Panc1 (cell line): ENCODE measurements around the gene DROSHA. TPM values are rescaled to one million over a fixed set of nuclear protein-coding genes. Genes with fewer than 3 reads are reported as not detected.

Experiments
- ATAC-seq: fragments of 200-7000 bp; cut with Tn5 transposase; 2 replicates; pipeline ENCODE4 v1.9.1; 2020; ENCODE audit warnings: mild to moderate bottlenecking, moderate library complexity
- BruUV-seq: library from RNA; stranded (reverse); fragments of 400-500 nt; replicated peaks from 2 replicates; lab custom pipeline; 2021; lab: Mats Ljungman, UMichigan
- CTCF ChIA-PET: fragments of 300-600 bp; sonication (Branson Sonifier 250); formaldehyde crosslinking; loops from one replicate; lab custom pipeline; 2022; ENCODE audit warnings: antibody characterized with exemption; lab: Charles Lee
- POLR2A ChIA-PET: fragments of 300-600 bp; sonication (Branson Sonifier 250); formaldehyde crosslinking; loops from one replicate; lab custom pipeline; 2022; ENCODE audit warnings: antibody characterized with exemption; lab: Charles Lee
- DNase-seq: peaks from one replicate; pipeline ENCODE4 v3.0.0-alpha.2; 2010; ENCODE audit warnings: low read depth, low spot score
- H3K27ac ChIP-seq: 2 replicates; pipeline ENCODE4 v1.5.1; 2011; ENCODE audit warnings: mild to moderate bottlenecking, low read length, inconsistent platforms
- H3K27me3 ChIP-seq: fragments of 200-500 bp; sonication (Bioruptor generic); 2 replicates; pipeline ENCODE4 v1.6.0; 2014; ENCODE audit warnings: low read length, inconsistent platforms; ENCODE audit not compliant: control insufficient read depth, insufficient read depth
- H3K36me3 ChIP-seq: fragments of 200-500 bp; sonication (Bioruptor generic); 2 replicates; pipeline ENCODE4 v1.5.1; 2014; ENCODE audit warnings: inconsistent platforms, mild to moderate bottlenecking, low read length, moderate library complexity; ENCODE audit not compliant: control insufficient read depth, insufficient read depth
- H3K4me1 ChIP-seq: 2 replicates; pipeline ENCODE4 v1.5.1; 2011; ENCODE audit warnings: inconsistent platforms, mild to moderate bottlenecking, low read length, moderate library complexity; ENCODE audit not compliant: control insufficient read depth, insufficient read depth
- H3K4me3 ChIP-seq, 2 experiments: 2 replicates each; pipeline ENCODE4 v1.5.1; 2011 to 2012; ENCODE audit warnings: low read depth in 2 of 2, low read length in 2 of 2, mild to moderate bottlenecking in 2 of 2, inconsistent platforms in 1 of 2, moderate library complexity in 1 of 2
- H3K9me3 ChIP-seq: fragments of 200-500 bp; sonication (Bioruptor generic); 2 replicates; pipeline ENCODE4 v1.5.1; 2014; ENCODE audit warnings: low read depth, mild to moderate bottlenecking, inconsistent platforms, low read length, moderate library complexity; ENCODE audit not compliant: control insufficient read depth, insufficient read depth
- POLR2AphosphoS5 ChIP-seq: IDR thresholded peaks from 2 replicates; pipeline ENCODE4 v1.6.1; 2012; ENCODE audit warnings: mild to moderate bottlenecking, low read depth, low read length, moderate library complexity
- REST ChIP-seq, 2 experiments: IDR thresholded peaks; 2 replicates each; pipeline ENCODE4 v1.6.1; 2011 to 2012; ENCODE audit warnings: low read depth in 2 of 2, control low read depth in 1 of 2, low read length in 1 of 2, mild to moderate bottlenecking in 1 of 2, moderate library complexity in 1 of 2; ENCODE audit not compliant: insufficient read depth in 1 of 2
- SIN3A ChIP-seq: IDR thresholded peaks from 2 replicates; pipeline ENCODE4 v1.6.1; 2012; ENCODE audit warnings: low read depth, mild to moderate bottlenecking, low read length, moderate library complexity, borderline replicate concordance; ENCODE audit not compliant: insufficient read depth
- TCF7L2 ChIP-seq: IDR thresholded peaks from 2 replicates; pipeline ENCODE4 v1.6.1; 2011; ENCODE audit warnings: mild to moderate bottlenecking, low read depth, low read length, inconsistent platforms
- in situ Hi-C: cut with HindIII; loops from 2 replicates; pipeline ENCODE4 v1.10.0; 2016; ENCODE audit warnings: low sequenced_read_pairs, low pct_unique_long_range_greater_than_20kb
- intact Hi-C: fragments of 100-400 bp; cut with micrococcal nuclease; formaldehyde crosslinking; loops from one replicate; pipeline ENCODE4 v1.10.0; 2022; ENCODE audit not compliant: unreplicated experiment
- total RNA-seq: library from RNA; stranded (reverse); gene quantifications from one replicate; pipeline ENCODE4 v1.2.1, GENCODE V29; 2021; ENCODE audit not compliant: unreplicated experiment
- TF ChIP-seq, protein P1 (sequence below): fragments of 450-650 bp; IDR thresholded peaks from 2 replicates; pipeline ENCODE4 v1.5.1; 2017; ENCODE audit warnings: mild to moderate bottlenecking

DROSHA gene
- total RNA-seq, 1 experiment from 2014 or later, result 98.1 TPM

DNA sequence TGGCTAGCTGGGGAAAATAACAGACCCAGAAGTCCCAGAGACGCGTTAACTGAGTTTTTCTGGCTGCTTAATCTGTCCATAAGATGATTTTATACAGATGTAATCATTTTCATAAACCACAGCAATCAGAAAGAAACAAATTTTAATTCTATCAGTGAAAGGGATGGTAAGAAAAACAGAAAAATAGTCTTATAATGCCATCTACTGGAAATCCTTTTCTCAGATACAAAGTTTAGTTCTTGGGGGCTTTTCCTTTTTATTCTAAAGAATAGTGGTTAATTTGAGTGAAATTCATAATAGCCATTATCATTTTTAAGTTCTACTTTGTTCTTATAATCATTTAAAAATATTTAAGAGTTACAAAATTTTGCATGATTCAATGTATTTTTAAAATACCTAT lies 44.4 kb downstream of the DROSHA start:
- ATAC-seq (no peak), DNase-seq (no peak)
- H3K27me3 ChIP-seq, result no peaks in the 10 kb centered on the region
- intact Hi-C loops (no loop called here), in situ Hi-C loops (no loop called here)
- no peaks in the 10 kb centered on the region for H3K4me1 ChIP-seq
- no peak overlapping the region for H3K4me3 ChIP-seq
- ChIA-PET POLR2A (interaction anchor here (0.5 kb wide), 1 partner anchor 81 kb away, joined by 3 read pairs; no protein-coding TSS in a partner anchor), CTCF (no interaction called here)
- H3K36me3 ChIP-seq, result peaks cover 16% of the 10 kb centered on the region
- H3K9me3 ChIP-seq, result no peaks in the 10 kb centered on the region
- H3K27ac ChIP-seq, result no peak overlapping the region
- no TSS peak for BruUV-seq
- TF ChIP-seq SIN3A (no peak), TCF7L2 (no peak), REST (IDR thresholded peaks at IDR 0.05; ENCODE audit: insufficient read depth in 1 of 2, low read depth in 2 of 2, low read length in 1 of 2) (no peak), POLR2AphosphoS5 (no peak)
- TF ChIP-seq, protein P1, sequence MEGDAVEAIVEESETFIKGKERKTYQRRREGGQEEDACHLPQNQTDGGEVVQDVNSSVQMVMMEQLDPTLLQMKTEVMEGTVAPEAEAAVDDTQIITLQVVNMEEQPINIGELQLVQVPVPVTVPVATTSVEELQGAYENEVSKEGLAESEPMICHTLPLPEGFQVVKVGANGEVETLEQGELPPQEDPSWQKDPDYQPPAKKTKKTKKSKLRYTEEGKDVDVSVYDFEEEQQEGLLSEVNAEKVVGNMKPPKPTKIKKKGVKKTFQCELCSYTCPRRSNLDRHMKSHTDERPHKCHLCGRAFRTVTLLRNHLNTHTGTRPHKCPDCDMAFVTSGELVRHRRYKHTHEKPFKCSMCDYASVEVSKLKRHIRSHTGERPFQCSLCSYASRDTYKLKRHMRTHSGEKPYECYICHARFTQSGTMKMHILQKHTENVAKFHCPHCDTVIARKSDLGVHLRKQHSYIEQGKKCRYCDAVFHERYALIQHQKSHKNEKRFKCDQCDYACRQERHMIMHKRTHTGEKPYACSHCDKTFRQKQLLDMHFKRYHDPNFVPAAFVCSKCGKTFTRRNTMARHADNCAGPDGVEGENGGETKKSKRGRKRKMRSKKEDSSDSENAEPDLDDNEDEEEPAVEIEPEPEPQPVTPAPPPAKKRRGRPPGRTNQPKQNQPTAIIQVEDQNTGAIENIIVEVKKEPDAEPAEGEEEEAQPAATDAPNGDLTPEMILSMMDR, result no peak

DNA sequence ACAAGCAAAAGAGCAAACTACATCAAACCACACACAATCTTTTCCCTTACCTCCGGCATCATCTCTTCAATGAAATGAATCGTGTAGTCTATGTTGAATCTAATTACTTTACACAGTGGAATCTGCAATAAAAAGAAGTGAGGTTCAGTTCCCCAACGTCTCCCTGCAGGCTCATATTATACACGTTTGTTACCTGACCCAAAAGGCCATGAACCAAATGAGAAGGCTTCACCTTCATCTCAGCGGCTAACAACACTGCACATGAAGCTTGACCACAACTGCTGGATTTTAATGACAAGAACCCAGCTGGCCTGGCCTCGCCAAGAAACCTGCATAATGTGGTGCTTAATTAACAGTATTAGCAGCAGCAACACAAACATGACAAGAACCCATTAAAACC lies 45.5 kb downstream of the DROSHA start:
- TF ChIP-seq POLR2AphosphoS5 (no peak), SIN3A (no peak), TCF7L2 (no peak)
- TF ChIP-seq, protein P1, result no peak
- no peaks in the 10 kb centered on the region for H3K27me3 ChIP-seq
- ChIA-PET POLR2A (no interaction called here), CTCF (no interaction called here)
- intact Hi-C loops (no loop called here), in situ Hi-C loops (no loop called here)
- no peak for DNase-seq
- no peak overlapping the region for H3K4me3 ChIP-seq
- peaks cover 15% of the 10 kb centered on the region for H3K36me3 ChIP-seq
- ATAC-seq, result no peak
- no peaks in the 10 kb centered on the region for H3K4me1 ChIP-seq
- no peak overlapping the region for H3K27ac ChIP-seq
- H3K9me3 ChIP-seq, result no peaks in the 10 kb centered on the region
- BruUV-seq, result no TSS peak
